KG1 (cell line): ENCODE results near the gene RBM12.

Experiments
- DNase-seq: peaks from one replicate; lab custom pipeline; 2025; lab: John Stamatoyannopoulos, UW

Gene RBM12

DNA sequence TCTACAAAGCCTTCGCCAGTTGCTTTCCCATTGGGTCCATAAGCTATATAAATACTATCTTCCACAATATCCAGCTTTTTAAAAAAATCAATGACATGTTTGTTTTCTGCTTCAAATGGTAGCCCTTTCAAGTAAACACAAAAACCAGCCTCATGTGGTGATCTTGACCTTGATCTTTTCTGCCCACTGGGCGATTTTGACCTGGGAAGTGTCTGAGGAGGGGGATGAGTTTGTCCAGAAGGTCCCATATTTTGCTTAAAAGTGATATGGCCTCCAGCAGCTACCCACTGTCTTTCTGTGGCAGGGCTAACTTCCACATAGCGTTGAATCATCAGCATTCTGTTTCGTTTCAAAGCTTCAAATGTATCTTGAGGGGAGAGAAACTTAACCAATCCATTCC, 10.8 kb downstream of the RBM12 start:
- no peak for DNase-seq

DNA sequence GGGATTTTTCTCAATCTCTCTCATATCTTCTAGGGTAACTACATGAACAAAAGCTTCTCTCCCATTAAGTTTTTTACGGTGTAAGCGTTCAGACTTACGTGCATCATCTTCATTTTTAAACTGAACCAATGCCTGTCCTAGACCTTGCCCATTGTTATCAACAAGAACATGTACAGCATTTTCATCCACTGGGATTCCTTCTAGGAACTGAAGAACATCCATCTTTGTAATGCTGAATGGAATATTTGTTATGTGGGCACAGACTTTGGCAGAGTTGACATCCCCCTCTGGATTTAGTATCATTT, 11.3 kb downstream of the RBM12 start:
- no peak for DNase-seq

DNA sequence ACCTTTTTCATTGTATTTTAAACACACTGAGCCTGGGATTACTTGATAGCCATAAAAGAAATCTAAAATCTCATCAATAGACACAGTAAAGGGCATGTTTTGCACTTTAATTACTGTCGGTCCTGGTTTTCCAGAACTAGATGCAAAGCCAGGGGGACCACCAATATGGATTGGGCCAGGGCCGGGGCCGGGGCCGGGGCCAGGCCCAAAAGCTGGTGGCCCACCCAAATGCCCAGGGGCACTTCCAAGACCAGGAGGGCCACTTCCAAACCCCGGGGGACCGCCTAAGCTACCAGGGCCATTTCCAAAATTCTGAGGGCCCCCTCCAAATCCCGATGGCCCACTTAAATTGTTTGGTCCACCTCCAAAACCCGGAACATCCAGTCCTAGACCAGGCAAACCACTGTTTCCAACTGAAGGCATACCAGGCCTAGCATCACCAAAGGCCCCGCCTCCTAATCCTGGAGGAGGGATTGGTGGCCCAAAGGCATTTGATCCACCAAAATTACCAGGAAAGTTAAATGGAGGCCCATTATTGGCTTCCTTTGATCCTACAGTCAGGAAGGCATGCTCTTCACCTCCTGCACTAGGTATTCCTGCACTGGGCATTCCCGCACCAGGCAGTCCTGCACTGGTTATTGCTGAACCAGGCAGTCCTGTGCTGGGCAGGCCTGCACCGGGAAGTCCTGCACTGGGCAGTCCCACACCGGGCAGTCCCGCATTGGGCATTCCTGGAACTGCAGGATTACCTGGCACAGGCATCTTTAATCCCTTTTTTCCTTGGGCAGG, 11.9 kb downstream of the RBM12 start:
- DNase-seq: no peak

DNA sequence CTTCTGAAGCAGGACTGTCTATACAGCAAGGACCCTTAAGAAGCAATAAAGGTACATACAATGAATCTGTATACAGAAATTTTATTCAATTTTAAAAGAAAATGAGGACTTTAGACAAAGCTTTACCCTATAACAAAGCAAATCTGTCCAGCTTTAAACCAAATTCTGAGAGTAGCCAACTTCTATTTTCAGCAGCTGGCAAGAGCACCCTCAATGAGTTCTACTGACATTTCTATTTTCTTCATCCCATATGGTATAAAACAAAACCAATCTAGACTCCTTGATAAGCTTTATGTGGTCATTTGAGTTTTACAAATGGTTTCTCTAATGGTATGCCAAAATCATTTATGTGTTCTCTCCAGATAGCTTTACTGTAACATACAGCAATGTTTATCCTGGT, 12.7 kb downstream of the RBM12 start:
- no peak for DNase-seq

DNA sequence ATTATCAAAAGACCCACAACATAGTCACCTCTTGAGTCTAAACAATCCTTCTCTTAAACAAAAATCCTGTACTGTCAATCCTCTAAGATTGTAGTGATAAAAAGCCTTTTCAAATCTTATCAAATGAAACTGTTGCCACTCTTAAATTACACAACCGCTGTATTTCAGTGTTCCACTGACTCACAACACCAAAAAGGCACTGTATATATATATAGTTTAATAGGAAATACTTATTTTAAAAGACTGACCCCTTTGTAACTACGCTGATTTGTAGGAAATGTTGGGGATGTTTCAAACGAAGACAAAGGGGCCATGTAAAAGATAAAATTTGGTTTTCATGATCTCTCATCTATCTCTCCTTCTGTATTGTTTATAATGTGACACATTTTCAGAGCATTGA, 14.1 kb downstream of the RBM12 start:
- no peak for DNase-seq

DNA sequence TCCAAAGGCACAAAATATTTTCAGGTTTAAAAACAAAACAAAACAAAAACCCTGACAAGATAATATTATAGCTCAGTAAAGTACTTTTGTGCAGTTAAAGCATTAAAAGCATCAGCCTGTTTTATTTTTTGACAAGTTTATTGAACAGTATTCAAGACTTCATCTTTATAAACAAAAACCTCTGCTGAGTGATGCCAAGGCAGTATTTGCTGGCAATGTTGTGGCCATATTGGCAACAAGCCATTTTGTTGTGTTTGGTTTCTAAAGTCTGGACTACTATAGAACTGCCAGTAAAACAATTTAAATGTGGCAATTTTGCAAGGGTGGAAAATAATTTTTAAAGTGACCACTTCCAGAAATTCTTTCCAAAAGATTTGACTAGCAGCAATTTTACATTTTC, 15.9 kb downstream of the RBM12 start:
- no peak for DNase-seq

DNA sequence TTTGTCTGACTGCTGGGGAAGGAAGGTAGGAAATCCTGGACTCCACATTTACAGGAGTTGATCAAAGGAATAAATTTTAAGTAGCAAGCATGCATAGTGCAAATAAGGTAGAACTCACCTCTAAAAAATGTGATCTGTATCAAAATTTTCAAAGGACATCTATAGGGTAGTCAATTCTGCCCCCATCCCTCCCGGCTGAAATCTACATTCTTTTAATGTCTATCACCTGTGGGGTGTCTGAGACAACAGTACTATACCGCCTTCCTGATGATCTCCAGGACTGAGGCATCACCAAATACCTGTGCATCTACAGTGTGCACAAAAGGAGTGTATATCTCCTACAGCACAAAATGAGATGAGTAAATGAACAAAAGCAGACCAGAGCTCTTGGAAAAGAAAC, 19.9 kb downstream of the RBM12 start:
- no peak for DNase-seq

DNA sequence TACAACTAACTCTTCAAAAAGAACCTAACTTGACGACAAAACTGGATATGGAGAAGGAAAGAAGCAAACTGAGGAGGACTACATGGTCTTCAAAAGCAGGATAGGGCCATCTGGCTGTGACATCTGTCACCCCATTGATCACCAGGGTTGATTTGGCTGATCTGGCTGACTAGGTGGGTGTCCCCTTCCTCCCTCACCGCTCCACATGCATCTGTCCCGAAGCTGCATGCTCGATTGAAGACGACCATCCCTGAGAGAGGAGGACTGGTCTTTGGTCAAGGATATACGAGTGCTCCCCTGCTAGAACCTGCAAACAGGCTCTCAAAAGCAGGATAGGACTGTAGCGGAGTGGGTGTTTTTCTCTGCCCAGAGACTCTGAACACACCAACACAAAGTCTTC, 21.7 kb downstream of the RBM12 start:
- no peak for DNase-seq

DNA sequence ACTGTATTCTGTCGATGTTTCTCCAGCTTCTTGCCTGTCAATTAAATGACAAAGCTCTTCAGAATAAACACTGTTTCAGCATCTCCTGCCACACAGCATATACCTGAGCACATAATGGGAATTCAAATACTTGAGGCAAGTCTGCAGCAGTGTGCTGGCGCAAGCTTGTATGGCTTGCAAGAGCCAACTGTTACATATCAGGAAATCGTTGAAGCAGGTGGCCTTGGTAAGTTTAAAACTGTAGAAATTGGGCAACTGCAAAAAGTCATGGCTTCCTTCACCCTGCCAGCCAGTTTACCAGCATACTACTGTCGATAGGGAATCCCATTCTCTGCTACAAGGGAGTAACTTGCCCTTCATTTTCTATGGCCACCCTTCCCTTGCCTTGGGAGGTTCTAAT, 23.0 kb downstream of the RBM12 start:
- DNase-seq: no peak

DNA sequence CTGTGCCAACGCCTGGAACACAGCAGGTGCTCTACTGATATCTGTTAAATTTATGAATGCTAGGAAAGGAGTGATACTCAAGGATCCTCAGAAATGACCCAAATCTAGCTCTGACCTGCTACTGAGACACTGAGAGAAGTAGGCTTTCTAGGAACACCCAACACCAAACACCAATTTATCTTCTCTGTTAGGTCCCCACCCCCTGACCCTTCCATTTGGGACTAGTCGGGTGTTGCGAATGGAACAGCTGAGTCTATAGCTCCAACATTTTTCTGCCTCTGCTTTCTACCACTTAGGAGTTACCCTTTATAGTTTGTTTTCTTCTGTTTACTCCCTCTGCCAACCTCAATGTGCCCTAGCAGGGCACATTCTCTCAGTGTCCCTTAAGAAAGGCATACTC, 24.0 kb downstream of the RBM12 start:
- DNase-seq: no peak

DNA sequence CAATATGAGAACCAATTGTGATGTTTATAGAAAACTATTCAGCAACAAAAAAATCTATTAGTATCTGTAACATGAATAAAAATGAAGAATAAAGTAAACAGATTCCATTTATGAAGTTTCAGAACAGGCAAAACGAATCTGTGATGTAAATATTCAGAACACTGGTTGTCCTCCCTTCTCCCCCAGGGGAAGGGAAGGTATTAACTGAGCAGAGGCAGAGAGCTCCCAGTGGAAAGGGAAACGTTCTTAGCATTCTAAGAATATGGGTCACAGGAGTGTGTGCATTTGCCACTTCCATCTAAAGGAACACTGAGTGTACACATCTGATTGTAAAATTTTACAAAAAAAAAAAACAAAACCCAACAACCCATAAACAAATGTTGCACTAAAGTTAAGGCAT, 25.9 kb downstream of the RBM12 start:
- DNase-seq: no peak

DNA sequence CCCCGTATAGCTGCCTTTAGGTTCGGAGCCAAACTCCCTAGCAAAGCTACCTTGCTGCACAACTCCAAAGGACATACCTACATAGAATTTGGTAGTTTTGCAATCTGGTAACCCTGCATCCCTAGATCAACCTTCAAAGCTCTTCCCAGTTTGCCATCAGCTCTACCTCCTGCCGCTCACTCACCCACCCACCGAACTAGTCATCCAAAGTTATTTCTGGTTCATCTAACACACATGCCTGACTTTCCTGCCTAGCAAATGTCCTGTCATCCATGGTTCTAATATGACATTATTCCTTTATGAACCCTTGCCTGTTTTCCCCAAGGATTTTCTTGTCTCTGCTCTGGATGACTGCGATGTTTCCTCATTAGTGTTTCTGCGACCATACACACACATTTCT, 27.4 kb downstream of the RBM12 start:
- no peak for DNase-seq

DNA sequence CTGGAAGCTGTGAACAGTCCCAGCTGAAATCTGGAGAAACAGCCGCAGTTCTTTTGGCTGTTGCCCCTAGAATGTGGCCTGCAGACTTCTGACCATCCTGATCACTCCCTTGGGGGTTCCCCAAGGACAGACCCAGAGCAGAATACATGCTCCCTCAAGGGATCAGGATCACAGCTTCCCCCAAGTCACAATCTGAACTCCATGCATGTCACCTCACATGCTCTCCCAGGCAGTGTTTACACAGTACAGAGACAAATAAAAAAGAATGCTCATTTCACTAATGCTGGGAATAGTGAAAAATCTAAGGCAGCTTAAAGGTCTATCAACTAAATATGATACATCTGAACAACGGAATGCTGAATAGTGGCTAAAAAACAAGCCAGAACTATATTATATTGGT, 28.6 kb downstream of the RBM12 start:
- no peak for DNase-seq

DNA sequence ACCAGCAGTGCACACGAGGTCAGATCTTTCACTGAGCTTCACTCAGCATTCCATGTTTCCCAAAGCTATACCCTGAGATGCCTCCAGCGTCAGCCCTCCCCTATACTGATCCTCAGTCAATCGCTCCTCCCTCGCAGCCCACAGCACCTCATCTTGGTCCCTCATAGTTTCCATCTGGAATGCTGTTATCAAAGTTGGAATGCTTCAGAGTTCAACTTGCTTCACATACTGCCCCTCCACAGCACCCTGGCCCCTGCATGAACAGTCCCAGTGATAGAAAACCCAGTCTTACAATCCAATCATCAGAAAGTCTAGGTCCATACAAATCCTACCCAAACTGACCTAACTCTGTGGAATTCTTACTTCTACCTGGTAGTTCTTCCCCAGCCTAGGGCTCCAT, 29.0 kb downstream of the RBM12 start:
- no peak for DNase-seq

DNA sequence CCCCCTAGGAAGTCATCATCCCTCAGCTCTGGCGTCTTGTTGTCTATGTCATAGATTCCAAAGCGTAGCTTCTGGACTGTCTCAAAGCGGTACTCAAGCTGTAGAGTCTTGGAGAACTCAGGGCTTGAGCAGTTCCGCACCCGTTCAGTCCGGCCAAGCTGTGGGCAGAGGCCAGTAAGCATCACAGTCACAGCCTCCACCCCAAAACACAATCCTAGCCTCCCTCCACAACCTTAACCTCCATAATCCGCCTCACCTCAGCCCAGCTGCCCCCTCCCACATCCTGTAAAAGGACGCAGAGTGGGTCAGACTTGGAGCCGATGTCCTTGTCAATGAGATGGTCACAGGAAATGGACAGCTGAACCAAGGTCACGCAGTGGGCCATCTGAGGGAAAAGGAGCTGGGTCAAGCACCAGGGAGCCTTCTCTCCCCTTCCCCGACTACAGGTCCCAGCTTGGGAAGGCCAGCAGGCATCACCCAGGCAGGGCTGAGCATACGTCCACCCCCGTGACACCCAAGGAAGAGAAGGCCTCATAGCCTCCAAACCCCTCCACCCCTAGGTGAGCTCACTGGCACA, 32.1 kb downstream of the RBM12 start:
- DNase-seq: no peak

DNA sequence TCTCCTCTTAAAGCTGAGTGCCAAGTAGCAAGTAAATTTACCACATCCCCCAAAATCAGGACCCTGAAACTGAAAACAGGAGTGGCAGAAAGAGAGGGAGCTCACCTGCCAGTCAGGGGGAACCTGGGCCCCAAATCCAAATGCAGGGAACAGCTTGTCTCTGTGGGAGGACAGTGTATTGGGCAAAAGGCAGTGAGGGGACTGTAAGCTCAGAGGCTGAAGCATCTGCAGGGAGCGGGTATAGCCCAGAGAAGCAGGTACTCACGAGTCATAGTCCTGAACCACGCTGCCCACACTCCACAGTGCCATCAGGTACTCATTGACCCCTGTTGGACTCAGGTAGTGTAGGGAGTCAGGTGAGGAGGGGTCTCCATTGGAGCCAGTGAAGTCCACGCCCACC, 34.1 kb downstream of the RBM12 start:
- DNase-seq: no peak

DNA sequence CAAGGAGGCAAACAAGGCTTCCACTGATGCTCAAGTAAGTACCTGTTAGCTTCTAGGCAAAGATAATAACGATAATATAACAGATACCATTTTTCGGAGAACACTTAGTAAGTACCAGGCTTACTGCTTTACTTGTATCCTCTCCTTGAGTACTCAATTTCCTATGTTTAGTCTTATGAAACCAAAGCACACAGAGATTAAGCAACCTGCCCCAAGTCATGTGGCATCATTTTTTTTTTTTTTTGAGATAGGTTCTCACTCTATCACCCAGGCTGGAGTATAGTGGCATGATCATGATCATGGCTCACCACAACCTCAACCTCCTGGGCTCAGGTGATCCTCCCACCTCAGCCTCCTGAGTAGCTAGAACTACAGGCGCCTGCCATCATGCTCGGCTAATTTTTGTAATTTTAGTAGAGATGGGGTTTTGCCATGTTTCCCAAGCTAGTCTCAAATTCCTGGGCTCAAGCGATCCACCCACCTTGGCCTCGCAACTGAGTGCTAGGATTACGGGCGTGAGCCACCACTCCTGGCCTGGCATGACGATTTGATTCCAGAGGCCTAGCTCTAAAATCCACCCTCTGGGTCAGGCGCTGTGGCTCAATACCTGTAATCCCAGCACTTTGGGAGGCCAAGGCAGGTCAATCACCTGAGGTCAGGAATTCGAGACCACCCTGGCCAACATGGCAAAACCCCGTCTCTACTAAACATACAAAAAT, 35.1 kb downstream of the RBM12 start:
- DNase-seq: no peak

DNA sequence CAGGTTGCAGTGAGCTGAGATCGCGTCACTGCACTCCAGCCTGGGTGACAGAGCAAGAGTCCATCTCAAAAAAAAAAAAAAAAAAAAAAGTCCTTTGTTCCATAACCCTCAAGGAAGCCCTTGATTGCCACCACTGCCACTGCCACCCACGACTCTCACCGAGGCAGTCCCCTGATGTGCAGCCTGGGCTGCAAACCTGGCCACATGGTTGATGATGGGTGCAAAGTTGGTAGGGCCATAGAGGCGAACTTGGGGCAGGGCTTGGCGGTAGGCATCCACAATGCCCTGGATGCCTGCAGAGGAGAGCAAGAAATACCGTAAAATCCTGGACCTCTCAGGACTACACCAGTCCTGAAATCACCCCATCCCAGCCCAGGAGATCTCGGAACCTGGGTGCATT, 37.6 kb downstream of the RBM12 start:
- no peak for DNase-seq

DNA sequence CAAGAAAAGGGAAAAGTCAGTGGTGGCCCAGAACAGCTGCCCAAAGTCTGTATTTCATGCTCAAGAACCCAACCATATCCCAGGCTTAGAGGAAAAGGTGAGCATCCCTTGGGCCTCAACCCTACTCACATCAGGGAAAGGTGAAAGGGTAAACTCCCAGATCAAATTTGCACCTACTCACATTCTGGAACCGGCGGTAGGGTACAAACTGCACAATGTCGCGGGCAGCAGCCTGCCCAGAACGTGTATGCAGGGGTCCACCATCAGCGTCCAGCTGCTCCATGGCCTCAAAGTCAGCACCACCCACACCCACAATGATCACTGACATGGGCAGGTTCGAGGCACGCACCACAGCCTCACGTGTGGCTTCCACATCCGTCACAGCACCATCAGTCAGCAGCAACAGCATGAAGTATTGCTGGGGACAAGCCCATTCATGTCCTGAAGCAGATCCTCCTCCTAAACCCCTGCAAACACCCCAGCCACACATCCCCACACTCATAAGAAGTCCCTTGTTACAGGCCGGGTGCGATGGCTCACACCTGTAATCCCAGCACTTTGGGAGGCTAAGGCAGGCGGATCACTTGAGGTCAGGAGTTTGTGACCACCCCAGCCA, 38.2 kb downstream of the RBM12 start:
- DNase-seq: no peak

DNA sequence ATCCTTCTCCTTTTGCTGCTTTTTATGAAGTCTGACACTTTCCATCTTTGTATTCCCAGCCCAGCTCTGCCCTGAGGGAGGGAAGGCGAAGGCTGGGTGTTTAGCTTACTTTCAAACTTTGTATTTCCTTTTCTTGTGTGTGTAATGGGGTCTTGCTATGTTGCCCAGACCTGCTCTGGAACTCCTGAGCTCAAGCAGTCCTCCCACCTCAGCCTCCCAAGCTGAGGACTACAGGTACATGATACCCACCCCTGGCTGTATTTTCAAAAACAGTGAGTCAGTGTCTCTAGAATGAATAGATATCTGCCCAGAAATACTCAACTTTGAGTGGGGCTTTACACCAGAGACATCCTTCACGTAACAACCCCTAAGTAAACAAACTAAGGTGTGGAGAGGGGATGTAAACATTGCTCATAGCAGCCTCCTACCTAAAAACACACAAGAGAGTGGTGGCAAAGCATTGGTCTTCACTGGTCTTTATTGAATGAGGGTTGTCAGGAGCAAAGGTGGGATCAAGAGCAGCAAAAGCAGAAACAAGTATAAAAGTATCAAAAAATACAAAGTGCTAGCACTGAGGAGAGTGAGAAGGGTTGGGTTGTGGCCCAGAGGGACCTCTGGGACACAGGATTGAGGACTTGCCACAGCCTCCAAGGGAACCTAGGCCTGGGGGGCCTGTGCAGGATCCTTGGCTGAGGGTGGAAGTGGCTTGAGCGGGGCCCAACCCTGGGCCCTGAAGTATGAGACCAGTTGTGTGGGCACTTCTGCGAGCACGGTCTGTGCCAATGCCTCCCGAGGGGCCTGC, 38.9 kb downstream of the RBM12 start:
- DNase-seq: no peak

DNA sequence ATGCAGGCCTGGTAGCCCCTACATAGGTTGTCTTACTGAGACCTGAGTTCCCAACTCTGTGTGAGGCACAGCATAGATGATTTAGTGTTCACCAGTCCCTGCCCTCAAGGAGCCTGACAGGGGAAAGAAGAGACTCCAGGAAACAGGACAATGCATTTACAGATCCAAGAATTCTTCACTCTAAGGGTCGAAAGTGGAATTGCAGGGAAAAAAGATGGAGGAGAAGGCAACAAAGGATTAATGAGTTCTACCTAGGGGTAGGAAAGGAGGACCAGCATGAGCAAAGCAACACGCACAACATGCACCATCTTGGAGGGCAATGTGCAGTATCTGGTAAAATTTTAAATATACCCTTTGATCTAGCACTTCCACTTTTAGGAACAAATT, 43.1 kb downstream of the RBM12 start:
- no peak for DNase-seq

DNA sequence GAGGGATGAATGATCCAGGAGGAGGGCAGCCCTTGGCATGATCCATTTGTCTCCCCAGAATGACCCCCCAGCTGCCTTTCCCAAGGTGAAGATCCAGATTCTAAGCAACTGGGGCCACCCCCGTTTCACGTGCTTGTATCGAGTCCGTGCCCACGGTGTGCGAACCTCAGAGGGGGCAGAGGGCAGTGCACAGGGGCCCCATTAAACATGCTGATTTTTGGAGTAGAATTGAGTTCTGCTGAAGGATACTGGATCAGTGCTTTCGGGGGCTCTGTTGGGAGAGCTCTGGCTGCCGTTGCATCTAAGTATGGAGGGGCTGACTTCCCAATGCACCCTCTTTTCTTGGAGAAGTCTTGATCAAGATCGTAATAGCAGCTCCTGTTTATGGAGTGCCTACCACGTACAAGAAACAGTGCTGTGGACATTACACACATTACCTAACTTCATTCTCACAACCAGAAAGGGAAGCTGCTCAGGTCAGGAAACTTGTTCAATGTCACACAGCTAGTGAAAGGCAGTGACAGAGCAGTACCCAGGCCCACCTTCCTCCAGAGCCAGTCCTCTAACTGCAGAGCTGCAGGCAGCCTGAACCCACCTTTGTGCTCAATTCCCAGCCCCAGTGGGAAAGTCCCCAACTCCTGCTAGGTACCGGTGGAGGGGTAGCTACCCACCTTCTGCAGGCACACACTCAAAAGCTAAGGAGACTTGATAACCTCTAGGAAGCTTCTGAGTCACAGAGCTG, 43.7 kb downstream of the RBM12 start:
- DNase-seq: no peak
